GM12878 (cell line): ENCODE results near the gene TRPC3. TPM values are rescaled to one million over a fixed set of nuclear protein-coding genes. Genes with fewer than 3 reads are reported as not detected.

Experiments
- ATAC-seq: fragments of 200-7000 bp; cut with Tn5 transposase; 3 replicates; pipeline ENCODE4 v1.9.1; 2020; ENCODE audit warnings: mild to moderate bottlenecking, moderate library complexity
- BruUV-seq: library from RNA; stranded (reverse); fragments of 400-500 nt; replicated peaks from 2 replicates; lab custom pipeline; 2021; lab: Mats Ljungman, UMichigan
- CTCF ChIA-PET: fragments of 300-600 bp; sonication (Branson Sonifier 250); formaldehyde crosslinking; extraction: SDS; loops from one replicate; lab custom pipeline; 2021; ENCODE audit warnings: inconsistent platforms; lab: Yijun Ruan, JAX
- POLR2A ChIA-PET: fragments of 350-600 bp; formaldehyde crosslinking; extraction: SDS; loops from one replicate; lab custom pipeline; 2021; ENCODE audit warnings: inconsistent platforms; lab: Charles Lee
- RAD21 ChIA-PET: fragments of 300-600 bp; sonication (Branson Sonifier 250); formaldehyde crosslinking; loops from one replicate; lab custom pipeline; 2023; ENCODE audit warnings: antibody characterized with exemption; ENCODE audit not compliant: unreplicated experiment; lab: Charles Lee
- SMC1A ChIA-PET: fragments of 300-600 bp; sonication (Branson Sonifier 250); formaldehyde crosslinking; loops from one replicate; lab custom pipeline; 2023; ENCODE audit not compliant: unreplicated experiment, uncharacterized antibody; lab: Charles Lee
- DNase-seq: peaks from one replicate; pipeline ENCODE4 v3.0.0-alpha.2; 2011; ENCODE audit warnings: low read depth, low spot score
- FAIRE-seq: peaks from 3 replicates; lab custom pipeline; 2011; peaks lifted over from hg19 to GRCh38; lab: Jason Lieb, UNC
- H2AFZ ChIP-seq: 2 replicates; pipeline ENCODE4 v1.6.0; 2011; ENCODE audit warnings: low read depth, low read length, control low read depth; ENCODE audit not compliant: control insufficient read depth
- H3K27ac ChIP-seq: 2 replicates; pipeline ENCODE4 v1.5.1; 2011; ENCODE audit warnings: control low read depth; ENCODE audit not compliant: control insufficient read depth, insufficient read depth
- H3K27me3 ChIP-seq, 2 experiments: replicated peaks in 1 of 2; 2 replicates each; pipeline versions ENCODE4 v1.6.0 to v1.6.1; 2011; ENCODE audit warnings: low read length in 1 of 2; ENCODE audit not compliant: control insufficient read depth in 2 of 2, insufficient read depth in 2 of 2
- H3K36me3 ChIP-seq, 2 experiments: 2 replicates each; pipeline ENCODE4 v1.5.1; 2011; ENCODE audit warnings: low read length in 1 of 2; ENCODE audit not compliant: control insufficient read depth in 2 of 2, insufficient read depth in 2 of 2
- H3K4me1 ChIP-seq: 2 replicates; pipeline ENCODE4 v1.6.1; 2011; ENCODE audit warnings: mild to moderate bottlenecking, low read length, moderate library complexity, mixed read lengths; ENCODE audit not compliant: control insufficient read depth, insufficient read depth
- H3K4me2 ChIP-seq: 2 replicates; pipeline ENCODE4 v1.6.0; 2011; ENCODE audit warnings: control low read depth; ENCODE audit not compliant: control insufficient read depth, insufficient read depth
- H3K4me3 ChIP-seq: fragments of 200-600 bp; sonication (generic); 2 replicates; pipeline ENCODE4 v1.5.1; 2016
- H3K79me2 ChIP-seq: 2 replicates; pipeline ENCODE4 v1.6.0; 2011; ENCODE audit warnings: low read length; ENCODE audit not compliant: control insufficient read depth, insufficient read depth
- H3K9ac ChIP-seq: 2 replicates; pipeline ENCODE4 v1.8.0; 2011; ENCODE audit warnings: low read length, control low read depth, mixed read lengths; ENCODE audit not compliant: control insufficient read depth, insufficient read depth
- H3K9me3 ChIP-seq: replicated peaks from 3 replicates; pipeline ENCODE4 v1.5.1; 2011; ENCODE audit warnings: mild to moderate bottlenecking, low read length; ENCODE audit not compliant: control insufficient read depth, insufficient read depth
- H4K20me1 ChIP-seq: 2 replicates; pipeline ENCODE4 v1.6.0; 2011; ENCODE audit not compliant: control insufficient read depth, insufficient read depth
- ATF3 ChIP-seq: IDR thresholded peaks from 2 replicates; pipeline ENCODE4 v1.6.1; 2011; ENCODE audit warnings: low read depth, mild to moderate bottlenecking, low read length, moderate library complexity, borderline replicate concordance; ENCODE audit errors: extremely low read depth
- BCL11A ChIP-seq: IDR thresholded peaks from 2 replicates; pipeline ENCODE4 v1.6.1; 2011; ENCODE audit warnings: low read depth, low read length
- ETV6 ChIP-seq, 2 experiments: fragments of 450-650 bp in 1 of 2; IDR thresholded peaks in 1 of 2; conservative IDR thresholded peaks in 1 of 2; 2 replicates each; pipeline ENCODE4 v1.6.1; 2014; ENCODE audit warnings: antibody characterized with exemption in 1 of 2, borderline replicate concordance in 1 of 2, low read depth in 1 of 2, mild to moderate bottlenecking in 1 of 2, moderate library complexity in 1 of 2
- IKZF2 ChIP-seq, 2 experiments: fragments of 450-650 bp; IDR thresholded peaks; 2 replicates each; pipeline ENCODE4 v1.6.1; 2017; ENCODE audit warnings: mild to moderate bottlenecking in 2 of 2, moderate library complexity in 2 of 2
- LARP7 ChIP-seq: fragments of 450-650 bp; IDR thresholded peaks from 2 replicates; pipeline ENCODE4 v1.6.1; 2017; ENCODE audit warnings: mild to moderate bottlenecking
- NFIC ChIP-seq: IDR thresholded peaks from 2 replicates; pipeline ENCODE4 v1.6.1; 2012; ENCODE audit warnings: low read depth, mild to moderate bottlenecking, inconsistent platforms, low read length, moderate library complexity
- RB1 ChIP-seq: fragments of 450-650 bp; formaldehyde crosslinking; IDR thresholded peaks from 2 replicates; pipeline ENCODE4 v1.6.1; 2017; ENCODE audit warnings: mild to moderate bottlenecking, borderline replicate concordance
- RELA ChIP-seq: fragments of 450-650 bp; IDR thresholded peaks from 2 replicates; pipeline ENCODE4 v1.8.0; 2014; ENCODE audit warnings: borderline replicate concordance; ENCODE audit not compliant: partially characterized antibody
- SMARCA5 ChIP-seq: fragments of 450-650 bp; IDR thresholded peaks from 2 replicates; pipeline ENCODE4 v1.6.1; 2017; ENCODE audit warnings: mild to moderate bottlenecking
- SRF ChIP-seq, 2 experiments: IDR thresholded peaks; 2 replicates each; pipeline ENCODE4 v1.6.1; 2011; ENCODE audit warnings: low read depth in 2 of 2, low read length in 2 of 2, mild to moderate bottlenecking in 1 of 2, moderate library complexity in 1 of 2
- TARDBP ChIP-seq: IDR thresholded peaks from 2 replicates; pipeline ENCODE4 v1.6.1; 2016; ENCODE audit warnings: borderline replicate concordance
- YY1 ChIP-seq: IDR thresholded peaks from 2 replicates; pipeline ENCODE4 v1.6.1; 2011; ENCODE audit warnings: low read depth, mild to moderate bottlenecking, low read length
- ZNF217 ChIP-seq: fragments of 450-650 bp; IDR thresholded peaks from 2 replicates; pipeline ENCODE4 v1.6.1; 2017; ENCODE audit warnings: antibody characterized with exemption, mild to moderate bottlenecking
- WGBS: methylation state at CpG from one replicate; pipeline ENCODE4 v1.1.6; 2016; ENCODE audit warnings: low lambda C conversion rate; ENCODE audit not compliant: insufficient replicate concordance, insufficient coverage; ENCODE audit errors: missing lambda C conversion rate; 5-methylcytosine and 5-hydroxymethylcytosine counted together
- in situ Hi-C: fragments of 300-500 bp; cut with MboI; formaldehyde crosslinking; loops from 9 replicates; pipeline ENCODE4 v1.14.3; 2018; ENCODE audit warnings: mixed read lengths
- intact Hi-C: fragments of 100-400 bp; cut with micrococcal nuclease; formaldehyde crosslinking; loops from one replicate; pipeline ENCODE4 v1.14.2; 2022; ENCODE audit not compliant: unreplicated experiment
- polyA plus RNA-seq, 11 experiments: library from polyadenylated mRNA; depleted of rRNA in 4 of 11; unstranded in 6 of 11; stranded (reverse) in 5 of 11; fragments of >200 nt; fragmentation: Nextera tagmentation in 4 of 11; fragmentation: Illumina TruSeq in 1 of 11; extraction: Ambion mirVana in 4 of 11; extraction: Trizol in 1 of 11; gene quantifications; 1 replicate in 1 of 11; 2 replicates in 10 of 11; pipeline versions ENCODE4 v1.2.1 to v1.2.3, GENCODE V29; 2011 to 2016; ENCODE audit warnings: inconsistent platforms in 2 of 11, missing spikeins in 2 of 11, low read depth in 1 of 11
- total RNA-seq, 4 experiments: library from RNA; depleted of rRNA in 3 of 4; stranded (reverse); fragments of >200 nt in 3 of 4; fragmentation: Illumina TruSeq in 1 of 4; extraction: Trizol in 1 of 4; gene quantifications; 2 replicates each; pipeline versions ENCODE4 v1.2.1 to v1.2.3, GENCODE V29; 2013 to 2021

The TRPC3 gene
- total and polyA plus RNA-seq, 10 of the 15 experiments (the other 5 are each of a cell fraction or from before 2014, with no cell fraction given), result not detected

DNA sequence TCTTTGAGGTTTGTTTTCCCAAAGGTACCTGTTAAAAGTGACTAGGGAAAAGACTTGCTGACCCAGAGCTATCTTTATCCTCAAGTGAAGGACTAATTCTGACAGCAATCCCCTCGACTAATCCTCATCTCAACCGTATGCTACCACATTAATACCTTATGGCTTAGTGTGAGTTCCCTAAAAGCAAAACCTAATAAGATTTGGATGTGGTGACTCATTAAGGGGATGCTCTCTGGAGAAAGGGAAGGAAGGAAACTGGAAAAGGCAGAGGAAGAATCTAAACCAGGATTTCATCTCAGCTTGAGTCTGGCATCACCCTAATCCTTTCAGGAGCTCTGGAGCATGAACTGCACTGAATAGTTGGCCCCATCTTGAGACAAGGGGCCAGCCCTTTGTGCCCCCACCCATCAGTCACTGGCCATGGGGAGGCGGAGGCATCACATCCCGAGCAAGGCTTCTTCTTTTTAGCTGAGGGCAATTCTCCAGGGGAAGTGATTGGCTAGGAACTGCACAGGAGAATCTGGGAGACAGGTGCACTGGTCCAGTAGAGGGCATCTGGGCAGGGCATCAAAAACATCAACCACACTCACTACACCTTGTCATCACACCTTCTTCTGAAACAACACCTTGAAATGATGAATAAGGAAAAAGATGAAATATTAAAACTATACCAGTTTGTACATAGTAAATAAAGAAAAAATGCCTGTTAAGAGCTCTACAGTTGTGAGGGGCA is 74.7 kb downstream of the TRPC3 start:
- Histone ChIP-seq H3K9me3 (no peaks in the 10 kb centered on the region), H3K4me1 (no peaks in the 10 kb centered on the region), H3K9ac (no peak overlapping the region), H2AFZ (no peak overlapping the region), H3K27me3 (no peaks in the 10 kb centered on the region; a peak in 1 of 4 replicates), H3K27ac (no peak overlapping the region), H3K36me3 (no peaks in the 10 kb centered on the region), H4K20me1 (no peaks in the 10 kb centered on the region), H3K4me2 (no peak overlapping the region), H3K79me2 (no peaks in the 10 kb centered on the region), H3K4me3 (no peak overlapping the region)
- ChIA-PET RAD21 (no interaction called here), CTCF (interaction anchor here (1.0 to 2.4 kb wide), 4 partner anchors 8 to 701 kb away, joined by 3 to 15 read pairs (median 3); no protein-coding TSS in a partner anchor), POLR2A (interaction anchor here (0.5 to 0.6 kb wide), 2 partner anchors 63 to 70 kb away, joined by 3 read pairs; no protein-coding TSS in a partner anchor), SMC1A (interaction anchor here (1.5 to 1.6 kb wide), 2 partner anchors 18 to 23 kb away, joined by 4 to 5 read pairs; no protein-coding TSS in a partner anchor)
- TF ChIP-seq NFIC, result no peak
- no peak for TF ChIP-seq YY1
- TF ChIP-seq ATF3, result no peak
- no peak for TF ChIP-seq ETV6 (conservative IDR thresholded peaks at IDR 0.05 in 1 of 2, IDR thresholded peaks at IDR 0.05 in 1 of 2; ENCODE audit: borderline replicate concordance in 1 of 2, low read depth in 1 of 2)
- no peak for TF ChIP-seq SRF (IDR thresholded peaks at IDR 0.05; ENCODE audit: low read depth in 2 of 2, low read length in 2 of 2)
- TF ChIP-seq ZNF217, result no peak
- no peak for TF ChIP-seq RELA
- TF ChIP-seq BCL11A, result no peak
- no peak for TF ChIP-seq RB1
- TF ChIP-seq IKZF2 (IDR thresholded peaks at IDR 0.05), result no peak
- TF ChIP-seq LARP7, result no peak
- TF ChIP-seq TARDBP, result no peak
- TF ChIP-seq SMARCA5, result no peak
- BruUV-seq, result no TSS peak
- in situ Hi-C loops, result no loop called here
- FAIRE-seq (no peak), DNase-seq (no peak), ATAC-seq (no peak)
- 6% methylated on average over 4 of the region's 4 CpGs for WGBS
- intact Hi-C loops, result no loop called here
